LNCaP clone FGC (cell line): Measurements from ENCODE around the gene OR10A5.
"Not testable (repeated sequence)": the region's sequence is repeated elsewhere in the genome, so short reads cannot be mapped to it uniquely, and the experiment has no call there.

Experiments used
- DNase-seq: peaks from one replicate; pipeline ENCODE4 v3.0.0-alpha.2; 2011; ENCODE audit warnings: low read depth
- H3K4me3 ChIP-seq: 2 replicates; pipeline ENCODE4 v1.5.1; 2011; ENCODE audit warnings: mild to moderate bottlenecking, low read depth, low read length, control low read depth
- CTCF ChIP-seq: IDR thresholded peaks from 2 replicates; pipeline ENCODE4 v1.5.1; 2012; ENCODE audit warnings: mild to moderate bottlenecking; ENCODE audit not compliant: control insufficient read depth, insufficient read depth; ENCODE audit errors: extremely low read depth

OR10A5 gene

GRCh38 chr11:6875761-6876160, 30.3 kb downstream of the OR10A5 start:
- no peak for TF ChIP-seq CTCF
- DNase-seq, result no peak
- H3K4me3 ChIP-seq, result no peak overlapping the region

GRCh38 chr11:6876325-6876724, 30.8 kb downstream of the OR10A5 start, which contains the start of gene OR10A4:
Gene OR10A4, plus strand, starts transcription at chr11:6876625. Its CDS starts 23 bp downstream, at chr11:6876648.
- DNase-seq, result no peak
- no peak within 1 kb of the TSS for H3K4me3 ChIP-seq
- TF ChIP-seq CTCF, result no peak

GRCh38 chr11:6876914-6877313, 31.4 kb downstream of the OR10A5 start:
- TF ChIP-seq CTCF, result no peak
- H3K4me3 ChIP-seq, result no peak overlapping the region
- DNase-seq, result no peak

- no peak for TF ChIP-seq CTCF
- no peak for DNase-seq
- H3K4me3 ChIP-seq, result no peak overlapping the region
These were observed 37.3 kb downstream of the OR10A5 start for GRCh38 chr11:6882751-6883150.

- not testable (repeated sequence) for H3K4me3 ChIP-seq, DNase-seq
These were observed 42.2 kb downstream of the OR10A5 start for GRCh38 chr11:6887711-6888110.

- no peak for DNase-seq
- no peak for TF ChIP-seq CTCF
These were observed 43.3 kb downstream of the OR10A5 start for GRCh38 chr11:6888830-6889229.

GRCh38 chr11:6889835-6890234, 44.4 kb downstream of the OR10A5 start:
- H3K4me3 ChIP-seq, result no peak overlapping the region
- DNase-seq, result no peak
- no peak for TF ChIP-seq CTCF

More at GRCh38 chr11:6888830-6889229, 43.3 kb downstream of the OR10A5 start:
- no peak overlapping the region for H3K4me3 ChIP-seq
